Suprapubic skin (tissue), 4 donors: ENCODE data around the gene MEMO1. TPM values are rescaled to one million over a fixed set of nuclear protein-coding genes. Genes with fewer than 3 reads are reported as not detected.

ENCODE experiments used
- DNase-seq, 2 donors: peaks; one replicate each; pipeline ENCODE4 v3.0.0-alpha.2; 2019; ENCODE audit warnings: low spot score in 2 of 2
- H3K27ac ChIP-seq: fragments of 200-600 bp; sonication (generic); one replicate; pipeline ENCODE4 v1.5.1; 2019
- H3K27me3 ChIP-seq: fragments of 200-600 bp; sonication (generic); one replicate; pipeline ENCODE4 v1.5.1; 2019
- H3K36me3 ChIP-seq: fragments of 200-600 bp; sonication (generic); one replicate; pipeline ENCODE4 v1.5.1; 2019
- H3K4me1 ChIP-seq: fragments of 200-600 bp; sonication (generic); one replicate; pipeline ENCODE4 v1.5.1; 2019
- H3K4me3 ChIP-seq: fragments of 200-600 bp; sonication (generic); one replicate; pipeline ENCODE4 v1.5.1; 2019; ENCODE audit warnings: mild to moderate bottlenecking
- H3K9me3 ChIP-seq: fragments of 200-600 bp; sonication (generic); one replicate; pipeline ENCODE4 v1.5.1; 2019
- CTCF ChIP-seq, 2 donors: fragments of 200-600 bp in 1 of 2; fragments of 450-650 bp in 1 of 2; sonication (generic) in 1 of 2; IDR thresholded peaks; one replicate each; pipeline ENCODE4 v1.5.1; 2016 to 2019; ENCODE audit warnings: antibody characterized with exemption in 2 of 2, mild to moderate bottlenecking in 1 of 2, moderate library complexity in 1 of 2
- EP300 ChIP-seq: sonication (generic); formaldehyde crosslinking; IDR thresholded peaks from one replicate; pipeline ENCODE4 v1.6.1; 2017; ENCODE audit warnings: antibody characterized with exemption
- POLR2A ChIP-seq, 2 donors: fragments of 450-650 bp; IDR thresholded peaks; one replicate each; pipeline ENCODE4 v1.6.1; 2017; ENCODE audit warnings: antibody characterized with exemption in 2 of 2, mild to moderate bottlenecking in 2 of 2, moderate library complexity in 2 of 2
- POLR2AphosphoS5 ChIP-seq, 3 donors: sonication (generic); formaldehyde crosslinking; IDR thresholded peaks; one replicate each; pipeline ENCODE4 v1.6.1; 2017; ENCODE audit warnings: antibody characterized with exemption in 3 of 3
- WGBS: methylation state at CpG from one replicate; pipeline ENCODE4 v1.1.5; 2018; 5-methylcytosine and 5-hydroxymethylcytosine counted together
- total RNA-seq, 4 donors: library from RNA; depleted of rRNA; stranded (reverse); fragments of >200 nt; gene quantifications; one replicate each; pipeline ENCODE4 v1.1.0, GENCODE V29; 2016

Gene MEMO1
- total RNA-seq, 4 donors from 2014 or later: 31.3 to 36.1 (median 33.2) TPM

- Histone ChIP-seq H3K36me3 (peaks cover 6% of the 10 kb centered on the region), H3K27me3 (no peaks in the 10 kb centered on the region), H3K4me1 (no peaks in the 10 kb centered on the region), H3K9me3 (no peaks in the 10 kb centered on the region), H3K4me3 (no peak overlapping the region), H3K27ac (no peak overlapping the region)
- WGBS: 90% methylated on average over 4 of the region's 4 CpGs
- TF ChIP-seq POLR2AphosphoS5 (IDR thresholded peaks at IDR 0.05) (no peak), POLR2A (IDR thresholded peaks at IDR 0.05) (no peak), EP300 (no peak), CTCF (IDR thresholded peaks at IDR 0.05) (no peak)
- DNase-seq: no peak
Observed at GRCh38 chr2:31933066-31933465, 77.7 kb downstream of the MEMO1 start.

- TF ChIP-seq CTCF (IDR thresholded peaks at IDR 0.05) (no peak), POLR2AphosphoS5 (IDR thresholded peaks at IDR 0.05) (no peak), POLR2A (IDR thresholded peaks at IDR 0.05) (no peak), EP300 (no peak)
- 92% methylated on average over 5 of the region's 5 CpGs for WGBS
- no peak overlapping the region for H3K27ac ChIP-seq
- no peaks in the 10 kb centered on the region for H3K9me3 ChIP-seq
- no peak for DNase-seq
- peaks cover 6% of the 10 kb centered on the region for H3K36me3 ChIP-seq
- no peak overlapping the region for H3K4me3 ChIP-seq
- no peaks in the 10 kb centered on the region for H3K27me3 ChIP-seq
- H3K4me1 ChIP-seq: no peaks in the 10 kb centered on the region
Observed at GRCh38 chr2:31932589-31932988, 78.2 kb downstream of the MEMO1 start.

DNA sequence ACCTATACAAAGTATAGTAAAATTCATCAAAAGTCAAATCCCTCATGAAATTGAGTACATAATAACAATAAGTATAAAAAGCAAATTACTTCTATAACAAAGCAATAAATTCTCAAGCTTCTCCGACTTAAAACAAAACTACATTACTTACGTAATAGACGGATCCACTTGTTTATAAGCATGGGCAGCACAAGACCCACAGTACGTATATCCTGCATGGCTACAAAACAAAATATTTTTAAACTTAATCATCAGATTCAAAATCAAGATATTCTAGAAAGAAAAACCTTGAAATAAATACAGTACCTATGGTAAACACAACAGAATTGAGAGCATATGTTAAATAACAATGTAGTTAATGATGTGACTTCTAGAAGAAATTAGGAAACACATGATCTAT lies 78.9 kb downstream of the MEMO1 start:
- Histone ChIP-seq H3K27me3 (no peaks in the 10 kb centered on the region), H3K4me3 (no peak overlapping the region), H3K27ac (no peak overlapping the region), H3K4me1 (no peaks in the 10 kb centered on the region), H3K9me3 (no peaks in the 10 kb centered on the region), H3K36me3 (peaks cover 9% of the 10 kb centered on the region)
- no peak for TF ChIP-seq POLR2A (IDR thresholded peaks at IDR 0.05)
- TF ChIP-seq POLR2AphosphoS5 (IDR thresholded peaks at IDR 0.05): no peak
- TF ChIP-seq EP300: no peak
- TF ChIP-seq CTCF (IDR thresholded peaks at IDR 0.05): no peak
- no peak for DNase-seq
- WGBS: 92% methylated on average over 4 of the region's 4 CpGs

- Histone ChIP-seq H3K4me1 (no peaks in the 10 kb centered on the region), H3K36me3 (peaks cover 12% of the 10 kb centered on the region), H3K9me3 (no peaks in the 10 kb centered on the region), H3K27me3 (no peaks in the 10 kb centered on the region), H3K27ac (no peak overlapping the region), H3K4me3 (no peak overlapping the region)
- no peak for DNase-seq
- 97% methylated on average over 2 of the region's 2 CpGs for WGBS
- TF ChIP-seq EP300 (no peak), CTCF (IDR thresholded peaks at IDR 0.05) (no peak), POLR2A (IDR thresholded peaks at IDR 0.05) (no peak), POLR2AphosphoS5 (IDR thresholded peaks at IDR 0.05) (no peak)
Observed at GRCh38 chr2:31925517-31925916, 85.3 kb downstream of the MEMO1 start.

DNA sequence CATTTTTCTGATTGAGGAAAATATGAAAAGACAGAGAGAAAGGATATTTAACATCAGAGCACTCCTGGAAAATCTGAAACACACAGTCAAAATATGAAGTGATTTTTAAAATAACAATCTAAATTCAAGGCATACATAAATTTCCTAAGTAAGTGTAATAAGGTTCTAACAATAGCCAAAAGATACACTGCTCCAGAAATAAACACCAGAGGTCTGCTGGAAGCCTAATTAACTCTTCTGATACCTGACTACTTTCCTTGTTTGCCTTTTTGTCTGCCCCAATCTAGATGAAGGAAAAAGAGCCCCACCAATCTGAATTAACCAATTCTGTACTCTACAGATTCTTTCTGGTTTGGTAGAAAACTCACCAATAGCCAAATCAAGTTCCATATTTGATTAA lies 87.1 kb downstream of the MEMO1 start:
- no peaks in the 10 kb centered on the region for H3K4me1 ChIP-seq
- no peak overlapping the region for H3K27ac ChIP-seq
- no peaks in the 10 kb centered on the region for H3K27me3 ChIP-seq
- DNase-seq: no peak
- H3K36me3 ChIP-seq: peaks cover 11% of the 10 kb centered on the region
- H3K9me3 ChIP-seq: no peaks in the 10 kb centered on the region
- TF ChIP-seq CTCF (IDR thresholded peaks at IDR 0.05) (no peak), EP300 (no peak), POLR2A (IDR thresholded peaks at IDR 0.05) (no peak), POLR2AphosphoS5 (IDR thresholded peaks at IDR 0.05) (no peak)
- H3K4me3 ChIP-seq: no peak overlapping the region
